Measurements from ENCODE around the gene ASXL1. TPM values are rescaled to one million over a fixed set of nuclear protein-coding genes. Genes with fewer than 3 reads are reported as not detected.
"Not testable (repeated sequence)": the region's sequence is repeated elsewhere in the genome, so short reads cannot be mapped to it uniquely, and the experiment has no call there.

Gene ASXL1
- total RNA-seq, 1 experiment from 2014 or later, result 52.2 TPM

GRCh38 chr20:32465092-32465900, 107.2 kb downstream of the ASXL1 start (continued):
- no peak for TF ChIP-seq ZBTB33 (IDR thresholded peaks at IDR 0.05; ENCODE audit: extremely low read depth, insufficient replicate concordance, low read length)
- TF ChIP-seq SIN3A (IDR thresholded peaks at IDR 0.05; ENCODE audit: low read depth), result no peak
- TF ChIP-seq TCF7L2 (IDR thresholded peaks at IDR 0.05; ENCODE audit: borderline replicate concordance, extremely low read depth, insufficient read depth, insufficient read length), result no peak
- no peak for TF ChIP-seq CBX3 (IDR thresholded peaks at IDR 0.05; ENCODE audit: low read depth)
- no peak for TF ChIP-seq ZNF274 (IDR thresholded peaks at IDR 0.05; ENCODE audit: low read depth, low read length)
- TF ChIP-seq EZH2 (IDR thresholded peaks at IDR 0.05), result no peak
- no peak for TF ChIP-seq RAD21 (IDR thresholded peaks at IDR 0.05; ENCODE audit: low read depth)
- no peak for TF ChIP-seq EZH2phosphoT487 (IDR thresholded peaks at IDR 0.05; ENCODE audit: borderline replicate concordance)
- no peak for TF ChIP-seq POLR2A (IDR thresholded peaks at IDR 0.05; ENCODE audit: borderline replicate concordance, extremely low read depth, insufficient read depth, insufficient read length)

- CTCF ChIA-PET, result not testable (repeated sequence)
Observed at GRCh38 chr20:32465901-32466675, 108.0 kb downstream of the ASXL1 start.

More at GRCh38 chr20:32465901-32466675, 108.0 kb downstream of the ASXL1 start:
- H3K27ac ChIP-seq (ENCODE audit: low read depth, low read length); intact Hi-C loops (cut with micrococcal nuclease); H3K36me3 ChIP-seq (ENCODE audit: control insufficient read depth in 1 of 2, insufficient read depth in 2 of 2, low read length in 2 of 2); BruUV-seq (replicated peaks); H3K4me3 ChIP-seq (replicated peaks in 1 of 2; ENCODE audit: low read depth in 1 of 2, low read length in 2 of 2); H3K4me2 ChIP-seq (ENCODE audit: low read length); H3K9me2 ChIP-seq (ENCODE audit: insufficient read depth); POLR2A ChIA-PET; DNase-seq (ENCODE audit: low read depth, low spot score); RAD21 ChIA-PET (ENCODE audit: low non-redundant PET in 1 of 2, low total read pairs in 2 of 2, uncharacterized antibody in 2 of 2, unreplicated experiment in 2 of 2); H3K9me3 ChIP-seq (ENCODE audit: control insufficient read depth in 1 of 2, insufficient read depth in 1 of 2, low read depth in 1 of 2, low read length in 2 of 2); ATAC-seq; H3K79me2 ChIP-seq (ENCODE audit: insufficient read depth, low read length); H2AFZ ChIP-seq (ENCODE audit: low read depth, low read length, poor library complexity, severe bottlenecking); H3K4me1 ChIP-seq (ENCODE audit: control insufficient read depth in 1 of 2, insufficient read depth in 2 of 2, low read length in 2 of 2); H3K27me3 ChIP-seq (ENCODE audit: insufficient read depth, low read length); H4K20me1 ChIP-seq (ENCODE audit: insufficient read depth); H3K9ac ChIP-seq (ENCODE audit: low read length): not testable (repeated sequence)
